Measurements from ENCODE around the gene CFAP65.

CFAP65 gene, protein sequence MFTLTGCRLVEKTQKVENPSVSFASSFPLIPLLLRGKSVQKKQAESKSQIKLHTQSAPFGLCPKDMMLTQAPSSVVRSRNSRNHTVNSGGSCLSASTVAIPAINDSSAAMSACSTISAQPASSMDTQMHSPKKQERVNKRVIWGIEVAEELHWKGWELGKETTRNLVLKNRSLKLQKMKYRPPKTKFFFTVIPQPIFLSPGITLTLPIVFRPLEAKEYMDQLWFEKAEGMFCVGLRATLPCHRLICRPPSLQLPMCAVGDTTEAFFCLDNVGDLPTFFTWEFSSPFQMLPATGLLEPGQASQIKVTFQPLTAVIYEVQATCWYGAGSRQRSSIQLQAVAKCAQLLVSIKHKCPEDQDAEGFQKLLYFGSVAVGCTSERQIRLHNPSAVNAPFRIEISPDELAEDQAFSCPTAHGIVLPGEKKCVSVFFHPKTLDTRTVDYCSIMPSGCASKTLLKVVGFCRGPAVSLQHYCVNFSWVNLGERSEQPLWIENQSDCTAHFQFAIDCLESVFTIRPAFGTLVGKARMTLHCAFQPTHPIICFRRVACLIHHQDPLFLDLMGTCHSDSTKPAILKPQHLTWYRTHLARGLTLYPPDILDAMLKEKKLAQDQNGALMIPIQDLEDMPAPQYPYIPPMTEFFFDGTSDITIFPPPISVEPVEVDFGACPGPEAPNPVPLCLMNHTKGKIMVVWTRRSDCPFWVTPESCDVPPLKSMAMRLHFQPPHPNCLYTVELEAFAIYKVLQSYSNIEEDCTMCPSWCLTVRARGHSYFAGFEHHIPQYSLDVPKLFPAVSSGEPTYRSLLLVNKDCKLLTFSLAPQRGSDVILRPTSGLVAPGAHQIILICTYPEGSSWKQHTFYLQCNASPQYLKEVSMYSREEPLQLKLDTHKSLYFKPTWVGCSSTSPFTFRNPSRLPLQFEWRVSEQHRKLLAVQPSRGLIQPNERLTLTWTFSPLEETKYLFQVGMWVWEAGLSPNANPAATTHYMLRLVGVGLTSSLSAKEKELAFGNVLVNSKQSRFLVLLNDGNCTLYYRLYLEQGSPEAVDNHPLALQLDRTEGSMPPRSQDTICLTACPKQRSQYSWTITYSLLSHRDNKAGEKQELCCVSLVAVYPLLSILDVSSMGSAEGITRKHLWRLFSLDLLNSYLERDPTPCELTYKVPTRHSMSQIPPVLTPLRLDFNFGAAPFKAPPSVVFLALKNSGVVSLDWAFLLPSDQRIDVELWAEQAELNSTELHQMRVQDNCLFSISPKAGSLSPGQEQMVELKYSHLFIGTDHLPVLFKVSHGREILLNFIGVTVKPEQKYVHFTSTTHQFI (N-terminal part only)

DNA sequence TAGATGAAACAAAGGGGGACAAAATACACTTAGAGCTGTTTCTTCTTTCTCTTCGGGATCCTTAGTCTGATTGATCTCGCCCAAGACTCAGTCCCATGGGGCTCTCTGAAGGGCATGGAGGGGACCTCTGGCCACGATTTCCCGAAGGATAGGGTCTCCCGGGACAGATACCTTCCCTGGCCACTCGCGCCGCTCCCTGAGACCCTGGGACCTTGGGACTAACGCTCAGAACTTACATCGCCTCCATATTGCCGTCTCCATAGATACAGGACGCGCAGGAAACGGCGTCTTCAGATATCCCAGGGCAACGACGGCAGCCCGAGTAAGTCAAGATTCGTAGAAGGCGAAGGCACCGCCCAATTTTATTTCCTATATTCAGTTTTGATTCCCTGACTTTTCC is at the start of gene CFAP65:
Gene CFAP65, minus strand, starts transcription at position 265 of the 400 bp plus-strand sequence. CDS start 2,468 bp downstream, outside the sequence.
- H3K27me3 ChIP-seq (ENCODE audit: control insufficient read depth in 1 of 2, insufficient read depth in 2 of 2, low read length in 2 of 2), result peaks cover 43 to 60% of the 10 kb centered on the region in 2 donors
- H3K27ac ChIP-seq (ENCODE audit: low read length), result no peak within 1 kb of the TSS
- no peaks in the 10 kb centered on the region for H3K4me1 ChIP-seq (ENCODE audit: control insufficient read depth, insufficient read depth, low read length)
- H3K9ac ChIP-seq (ENCODE audit: low read length in 2 of 2), result no peak within 1 kb of the TSS
- peak within 1 kb of the TSS in 1 of 2 donors; percentile 47 for H3K4me3 ChIP-seq (ENCODE audit: low read length in 2 of 2)
- no peaks in the 10 kb centered on the region for H3K9me3 ChIP-seq (ENCODE audit: control insufficient read depth in 2 of 2, low read length in 2 of 2)
- no peaks in the 10 kb centered on the region for H3K36me3 ChIP-seq (ENCODE audit: control insufficient read depth in 2 of 2, insufficient read depth in 2 of 2, low read length in 2 of 2)

DNA sequence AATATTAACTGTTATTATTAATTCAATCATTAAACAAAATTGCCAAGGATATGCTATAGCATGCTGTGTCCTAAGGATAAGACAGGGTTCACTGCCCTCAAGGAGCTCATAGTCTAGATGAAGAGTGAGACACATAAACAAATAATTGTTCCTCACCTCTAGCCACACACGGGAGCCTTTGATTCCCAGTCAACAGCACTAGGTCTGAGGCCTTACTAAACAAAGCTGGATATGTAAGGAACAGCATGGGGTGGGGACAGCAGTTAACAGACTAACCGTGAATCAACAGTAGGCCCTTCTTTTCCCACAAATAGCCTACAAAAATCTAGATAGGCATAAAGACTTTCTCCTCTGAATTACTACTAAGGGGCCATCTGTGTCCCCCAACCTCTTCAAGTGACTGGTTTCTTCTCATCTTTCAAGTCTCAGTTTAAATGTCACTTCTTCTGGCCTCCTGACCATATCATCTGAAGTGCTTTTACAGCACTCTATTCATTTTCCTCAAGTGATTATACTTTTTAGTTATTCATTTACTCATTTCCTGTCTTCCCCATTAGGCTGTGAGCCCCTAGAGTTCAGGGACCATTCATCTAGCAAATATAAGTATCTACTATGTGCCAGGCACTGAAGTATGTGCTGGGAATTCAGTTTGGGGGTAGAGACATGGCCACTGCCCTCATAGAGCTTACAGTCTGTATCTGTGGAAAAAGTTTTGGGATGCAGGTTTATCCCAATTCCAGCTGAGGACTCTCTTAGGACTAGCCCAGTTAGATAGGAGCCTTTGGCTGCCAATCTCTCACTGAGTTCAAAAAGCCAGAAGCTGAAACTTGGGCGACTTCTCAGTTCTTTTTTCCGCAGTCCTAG is 49.4 kb upstream of the CFAP65 start:
- no peaks in the 10 kb centered on the region for H3K36me3 ChIP-seq (ENCODE audit: control insufficient read depth in 2 of 2, insufficient read depth in 2 of 2, low read length in 2 of 2)
- H3K9me3 ChIP-seq (ENCODE audit: control insufficient read depth in 2 of 2, low read length in 2 of 2), result no peaks in the 10 kb centered on the region
- no peak overlapping the region for H3K9ac ChIP-seq (ENCODE audit: low read length in 2 of 2)
- no peak overlapping the region for H3K27ac ChIP-seq (ENCODE audit: low read length)
- no peaks in the 10 kb centered on the region for H3K27me3 ChIP-seq (ENCODE audit: control insufficient read depth in 1 of 2, insufficient read depth in 2 of 2, low read length in 2 of 2)
- H3K4me1 ChIP-seq (ENCODE audit: control insufficient read depth, insufficient read depth, low read length), result no peaks in the 10 kb centered on the region
- H3K4me3 ChIP-seq (ENCODE audit: low read length in 2 of 2), result no peak overlapping the region

DNA sequence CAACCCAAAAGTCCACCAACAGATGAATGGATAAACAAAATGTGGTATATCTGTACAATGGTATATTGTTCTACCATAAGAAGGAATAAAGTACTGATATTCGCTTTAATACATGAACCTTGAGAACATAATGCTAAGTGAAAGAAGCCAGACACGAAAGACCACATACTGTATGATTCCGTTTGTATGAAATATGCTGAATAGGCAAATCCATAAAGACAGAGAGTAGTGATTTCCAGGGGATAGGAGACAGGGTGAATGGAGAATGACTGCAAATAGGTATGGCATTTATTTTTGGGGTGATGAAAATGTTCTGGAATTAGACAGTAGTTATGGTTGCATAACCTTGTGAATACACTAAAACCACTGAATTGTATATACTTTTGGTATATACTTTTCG is 48.0 kb upstream of the CFAP65 start:
- H3K4me3 ChIP-seq (ENCODE audit: low read length in 2 of 2), result no peak overlapping the region
- H3K27me3 ChIP-seq (ENCODE audit: control insufficient read depth in 1 of 2, insufficient read depth in 2 of 2, low read length in 2 of 2), result no peaks in the 10 kb centered on the region
- H3K9me3 ChIP-seq (ENCODE audit: control insufficient read depth in 2 of 2, low read length in 2 of 2), result no peaks in the 10 kb centered on the region
- no peaks in the 10 kb centered on the region for H3K36me3 ChIP-seq (ENCODE audit: control insufficient read depth in 2 of 2, insufficient read depth in 2 of 2, low read length in 2 of 2)
- no peak overlapping the region for H3K9ac ChIP-seq (ENCODE audit: low read length in 2 of 2)
- H3K27ac ChIP-seq (ENCODE audit: low read length), result no peak overlapping the region
- H3K4me1 ChIP-seq (ENCODE audit: control insufficient read depth, insufficient read depth, low read length), result no peaks in the 10 kb centered on the region

DNA sequence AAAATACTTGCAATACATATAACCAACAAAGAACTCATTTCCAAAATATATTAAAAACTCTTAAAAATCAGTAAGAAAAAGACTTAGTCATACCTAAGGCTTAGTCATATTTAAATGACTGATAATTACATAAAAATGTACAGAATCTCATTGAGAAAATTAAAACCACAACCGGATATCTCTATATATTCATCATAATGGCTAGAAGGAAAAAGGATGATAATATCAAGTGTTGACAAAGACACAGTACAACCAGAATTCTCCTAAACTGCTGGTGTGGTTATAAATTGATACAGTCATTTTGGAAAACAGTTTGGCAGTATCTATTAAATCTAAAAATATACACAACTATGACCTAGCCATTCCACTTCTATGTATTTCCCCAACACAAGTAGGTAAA is 46.5 kb upstream of the CFAP65 start:
- H3K4me1 ChIP-seq (ENCODE audit: control insufficient read depth, insufficient read depth, low read length), result no peaks in the 10 kb centered on the region
- H3K27me3 ChIP-seq (ENCODE audit: control insufficient read depth in 1 of 2, insufficient read depth in 2 of 2, low read length in 2 of 2), result no peaks in the 10 kb centered on the region

DNA sequence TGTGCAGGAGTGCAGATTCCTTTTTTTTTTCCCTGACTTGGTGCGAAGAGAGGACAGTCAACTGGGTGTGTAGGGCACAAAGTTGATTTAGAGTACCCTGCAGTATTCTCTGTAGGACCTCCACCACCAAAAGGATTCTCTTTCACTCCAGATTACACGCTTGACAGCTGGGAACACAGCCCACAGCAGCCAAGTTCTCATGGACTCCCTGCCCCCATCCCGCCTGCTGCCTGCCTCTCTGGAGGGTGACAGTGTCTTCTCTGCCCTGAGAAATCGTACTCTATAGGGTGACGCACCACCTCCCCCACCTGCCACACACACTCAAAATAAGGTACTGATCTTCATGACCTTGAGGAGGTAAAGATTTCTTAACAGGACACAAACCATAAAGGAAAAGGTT is 46.0 kb upstream of the CFAP65 start:
- no peak overlapping the region for H3K4me3 ChIP-seq (ENCODE audit: low read length in 2 of 2)
- H3K27me3 ChIP-seq (ENCODE audit: control insufficient read depth in 1 of 2, insufficient read depth in 2 of 2, low read length in 2 of 2), result no peaks in the 10 kb centered on the region
- no peaks in the 10 kb centered on the region for H3K36me3 ChIP-seq (ENCODE audit: control insufficient read depth in 2 of 2, insufficient read depth in 2 of 2, low read length in 2 of 2)
- H3K9ac ChIP-seq (ENCODE audit: low read length in 2 of 2), result no peak overlapping the region
- H3K9me3 ChIP-seq (ENCODE audit: control insufficient read depth in 2 of 2, low read length in 2 of 2), result no peaks in the 10 kb centered on the region
- no peaks in the 10 kb centered on the region for H3K4me1 ChIP-seq (ENCODE audit: control insufficient read depth, insufficient read depth, low read length)
- no peak overlapping the region for H3K27ac ChIP-seq (ENCODE audit: low read length)

More for the DNA sequence above, 46.5 kb upstream of the CFAP65 start:
- Histone ChIP-seq H3K27ac (ENCODE audit: low read length) (no peak overlapping the region), H3K9ac (ENCODE audit: low read length in 2 of 2) (no peak overlapping the region), H3K4me3 (ENCODE audit: low read length in 2 of 2) (no peak overlapping the region), H3K9me3 (ENCODE audit: control insufficient read depth in 2 of 2, low read length in 2 of 2) (no peaks in the 10 kb centered on the region), H3K36me3 (ENCODE audit: control insufficient read depth in 2 of 2, insufficient read depth in 2 of 2, low read length in 2 of 2) (no peaks in the 10 kb centered on the region)

DNA sequence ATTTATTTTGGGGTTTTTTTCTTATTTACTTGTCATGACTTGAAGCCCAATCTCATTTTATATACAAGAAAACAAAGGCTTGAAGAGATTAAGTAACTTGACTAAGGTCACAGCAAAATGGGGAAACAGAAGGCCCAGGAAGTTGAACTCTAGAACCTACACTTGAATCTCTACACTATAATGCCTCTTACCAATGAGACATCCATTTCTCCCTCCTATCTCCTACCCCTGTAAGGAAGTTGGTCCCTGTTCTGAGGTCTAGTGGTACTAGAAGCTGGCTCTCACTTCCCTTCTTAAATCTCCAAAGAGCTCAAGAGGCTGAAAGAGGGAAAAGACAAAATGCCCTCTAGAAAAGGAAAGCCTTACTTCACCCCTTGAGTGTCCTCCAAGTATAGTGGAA is 44.9 kb upstream of the CFAP65 start:
- Histone ChIP-seq H3K27ac (ENCODE audit: low read length) (no peak overlapping the region), H3K4me3 (ENCODE audit: low read length in 2 of 2) (no peak overlapping the region), H3K9ac (ENCODE audit: low read length in 2 of 2) (no peak overlapping the region), H3K36me3 (ENCODE audit: control insufficient read depth in 2 of 2, insufficient read depth in 2 of 2, low read length in 2 of 2) (no peaks in the 10 kb centered on the region), H3K27me3 (ENCODE audit: control insufficient read depth in 1 of 2, insufficient read depth in 2 of 2, low read length in 2 of 2) (no peaks in the 10 kb centered on the region), H3K9me3 (ENCODE audit: control insufficient read depth in 2 of 2, low read length in 2 of 2) (no peaks in the 10 kb centered on the region), H3K4me1 (ENCODE audit: control insufficient read depth, insufficient read depth, low read length) (no peaks in the 10 kb centered on the region)

DNA sequence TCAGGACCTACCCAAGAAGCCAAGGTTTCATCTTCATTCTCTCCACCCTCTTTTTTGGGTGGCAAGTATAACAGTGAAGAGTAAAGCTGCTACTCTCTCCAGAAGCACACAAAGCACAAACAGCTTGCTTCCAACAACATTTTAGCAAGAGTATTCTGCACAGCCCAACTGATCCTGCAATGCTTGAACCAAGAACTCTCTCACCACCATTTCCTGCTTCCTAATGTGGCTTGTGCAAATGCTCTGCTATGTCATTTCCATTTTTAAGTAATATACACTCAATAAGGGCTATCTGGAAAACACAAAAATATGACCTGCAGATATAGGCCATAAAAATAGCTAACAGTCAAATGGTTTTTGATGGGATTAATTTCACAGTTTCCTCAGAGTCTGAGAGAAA is 43.5 kb upstream of the CFAP65 start:
- Histone ChIP-seq H3K27me3 (ENCODE audit: control insufficient read depth in 1 of 2, insufficient read depth in 2 of 2, low read length in 2 of 2) (no peaks in the 10 kb centered on the region), H3K9me3 (ENCODE audit: control insufficient read depth in 2 of 2, low read length in 2 of 2) (no peaks in the 10 kb centered on the region), H3K36me3 (ENCODE audit: control insufficient read depth in 2 of 2, insufficient read depth in 2 of 2, low read length in 2 of 2) (no peaks in the 10 kb centered on the region)

DNA sequence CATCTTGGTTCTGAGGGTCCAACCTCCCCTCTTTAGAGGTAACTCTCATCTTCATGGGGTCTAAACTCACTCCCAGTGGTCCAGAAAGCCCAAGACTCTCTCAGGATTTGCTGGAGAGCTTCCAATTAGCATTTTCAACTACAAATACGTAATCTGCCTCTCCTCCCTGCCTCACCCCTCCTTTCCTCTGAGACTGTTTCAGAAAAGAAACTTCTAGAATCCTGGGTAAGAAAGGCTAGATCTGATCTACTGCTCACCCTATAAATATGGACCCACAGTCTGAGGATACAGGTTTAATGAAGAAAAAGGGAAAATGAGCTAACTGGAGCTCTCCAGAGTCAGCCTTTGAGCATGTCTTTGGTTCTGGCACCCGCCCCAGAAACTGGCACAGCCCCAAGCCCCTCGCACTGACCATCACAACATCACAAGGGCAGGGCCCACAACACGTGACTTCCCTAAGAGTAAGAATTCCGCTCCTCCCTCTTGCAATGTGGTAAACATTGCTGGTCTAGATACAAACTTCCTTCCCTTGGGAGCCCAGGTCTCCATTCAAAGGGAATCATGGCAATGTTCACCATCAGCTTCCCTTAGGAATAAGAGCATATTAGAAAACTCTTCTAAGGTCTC is 41.1 kb upstream of the CFAP65 start:
- Histone ChIP-seq H3K27me3 (ENCODE audit: control insufficient read depth in 1 of 2, insufficient read depth in 2 of 2, low read length in 2 of 2) (no peaks in the 10 kb centered on the region), H3K27ac (ENCODE audit: low read length) (no peak overlapping the region), H3K9me3 (ENCODE audit: control insufficient read depth in 2 of 2, low read length in 2 of 2) (no peaks in the 10 kb centered on the region), H3K9ac (ENCODE audit: low read length in 2 of 2) (no peak overlapping the region), H3K4me1 (ENCODE audit: control insufficient read depth, insufficient read depth, low read length) (no peaks in the 10 kb centered on the region), H3K36me3 (ENCODE audit: control insufficient read depth in 2 of 2, insufficient read depth in 2 of 2, low read length in 2 of 2) (peaks cover 0 to 3% of the 10 kb centered on the region in 2 donors), H3K4me3 (ENCODE audit: low read length in 2 of 2) (no peak overlapping the region)

More for the DNA sequence above, 43.5 kb upstream of the CFAP65 start:
- no peak overlapping the region for H3K27ac ChIP-seq (ENCODE audit: low read length)
- H3K4me3 ChIP-seq (ENCODE audit: low read length in 2 of 2), result no peak overlapping the region
- no peaks in the 10 kb centered on the region for H3K4me1 ChIP-seq (ENCODE audit: control insufficient read depth, insufficient read depth, low read length)
- H3K9ac ChIP-seq (ENCODE audit: low read length in 2 of 2), result no peak overlapping the region

DNA sequence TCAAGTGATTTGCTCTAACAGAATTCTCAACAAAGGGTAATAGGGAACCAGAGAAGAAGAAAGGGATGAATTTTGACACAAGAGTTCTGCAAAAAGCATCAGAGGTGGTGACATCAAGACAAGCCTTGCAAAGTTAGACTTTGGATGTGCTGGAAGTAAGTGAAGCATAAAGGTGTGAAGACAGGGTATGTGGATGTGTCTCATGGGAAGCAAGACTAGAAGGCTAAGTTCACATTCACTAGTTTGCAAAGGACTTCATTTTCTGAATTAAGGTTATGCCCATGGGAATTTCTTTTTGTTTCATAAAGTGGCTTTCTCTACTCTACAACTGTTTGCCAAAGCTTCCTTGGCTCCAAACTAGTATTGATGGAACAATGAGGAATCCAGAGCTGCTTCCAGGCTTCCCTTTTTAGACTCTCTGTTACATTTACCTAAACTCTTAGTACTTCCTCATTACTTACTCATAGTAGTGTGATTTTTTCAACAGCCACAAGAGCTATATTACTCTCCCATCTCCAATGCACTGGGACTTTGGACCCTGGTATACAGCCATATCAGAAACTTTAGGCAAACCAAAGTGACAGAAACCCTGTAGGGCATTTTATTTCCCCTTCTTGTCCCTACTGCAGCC is 40.5 kb upstream of the CFAP65 start:
- no peak overlapping the region for H3K4me3 ChIP-seq (ENCODE audit: low read length in 2 of 2)
- H3K9ac ChIP-seq (ENCODE audit: low read length in 2 of 2), result no peak overlapping the region
- H3K27me3 ChIP-seq (ENCODE audit: control insufficient read depth in 1 of 2, insufficient read depth in 2 of 2, low read length in 2 of 2), result no peaks in the 10 kb centered on the region
- H3K9me3 ChIP-seq (ENCODE audit: control insufficient read depth in 2 of 2, low read length in 2 of 2), result no peaks in the 10 kb centered on the region
- H3K4me1 ChIP-seq (ENCODE audit: control insufficient read depth, insufficient read depth, low read length), result no peaks in the 10 kb centered on the region
- peaks cover 6 to 9% of the 10 kb centered on the region in 2 donors for H3K36me3 ChIP-seq (ENCODE audit: control insufficient read depth in 2 of 2, insufficient read depth in 2 of 2, low read length in 2 of 2)
- no peak overlapping the region for H3K27ac ChIP-seq (ENCODE audit: low read length)
